LNCaP clone FGC (cell line): ENCODE measurements around the gene AP4M1.

ENCODE experiments used
- DNase-seq: peaks from one replicate; pipeline ENCODE4 v3.0.0-alpha.2; 2011; ENCODE audit warnings: low read depth
- H3K4me3 ChIP-seq: 2 replicates; pipeline ENCODE4 v1.5.1; 2011; ENCODE audit warnings: mild to moderate bottlenecking, low read depth, low read length, control low read depth
- CTCF ChIP-seq: IDR thresholded peaks from 2 replicates; pipeline ENCODE4 v1.5.1; 2012; ENCODE audit warnings: mild to moderate bottlenecking; ENCODE audit not compliant: control insufficient read depth, insufficient read depth; ENCODE audit errors: extremely low read depth

Gene AP4M1

GRCh38 chr7:100064162-100064561, 37.3 kb upstream of the AP4M1 start:
- H3K4me3 ChIP-seq, result no peak overlapping the region
- TF ChIP-seq CTCF, result no peak
- DNase-seq, result no peak

- no peak overlapping the region for H3K4me3 ChIP-seq
- DNase-seq, result no peak
- no peak for TF ChIP-seq CTCF
Measured at GRCh38 chr7:100065452-100066186, 35.8 kb upstream of the AP4M1 start.

- H3K4me3 ChIP-seq, result no peak overlapping the region
- TF ChIP-seq CTCF, result no peak
- no peak for DNase-seq
Measured at GRCh38 chr7:100066953-100067352, 34.5 kb upstream of the AP4M1 start.

GRCh38 chr7:100069991-100070390, 31.5 kb upstream of the AP4M1 start:
- DNase-seq, result no peak
- no peak overlapping the region for H3K4me3 ChIP-seq
- no peak for TF ChIP-seq CTCF

- no peak for DNase-seq
- TF ChIP-seq CTCF, result no peak
- H3K4me3 ChIP-seq, result no peak overlapping the region
Measured at GRCh38 chr7:100071018-100071723, 30.3 kb upstream of the AP4M1 start.

GRCh38 chr7:100072462-100072861, 29.0 kb upstream of the AP4M1 start:
- no peak for DNase-seq
- no peak for TF ChIP-seq CTCF

GRCh38 chr7:100074841-100075240, 26.6 kb upstream of the AP4M1 start:
- no peak for TF ChIP-seq CTCF
- H3K4me3 ChIP-seq, result no peak overlapping the region
- DNase-seq, result no peak

More at GRCh38 chr7:100072462-100072861, 29.0 kb upstream of the AP4M1 start:
- no peak overlapping the region for H3K4me3 ChIP-seq
